HG02763 (cell line): Measurements from ENCODE around the gene RPS21.

Experiments used
- ATAC-seq: cut with Tn5 transposase; IDR thresholded peaks from one replicate; pipeline ENCODE4 v1.9.1; 2021; ENCODE audit warnings: mild to moderate bottlenecking, moderate library complexity; ENCODE audit not compliant: unreplicated experiment

The RPS21 gene

DNA sequence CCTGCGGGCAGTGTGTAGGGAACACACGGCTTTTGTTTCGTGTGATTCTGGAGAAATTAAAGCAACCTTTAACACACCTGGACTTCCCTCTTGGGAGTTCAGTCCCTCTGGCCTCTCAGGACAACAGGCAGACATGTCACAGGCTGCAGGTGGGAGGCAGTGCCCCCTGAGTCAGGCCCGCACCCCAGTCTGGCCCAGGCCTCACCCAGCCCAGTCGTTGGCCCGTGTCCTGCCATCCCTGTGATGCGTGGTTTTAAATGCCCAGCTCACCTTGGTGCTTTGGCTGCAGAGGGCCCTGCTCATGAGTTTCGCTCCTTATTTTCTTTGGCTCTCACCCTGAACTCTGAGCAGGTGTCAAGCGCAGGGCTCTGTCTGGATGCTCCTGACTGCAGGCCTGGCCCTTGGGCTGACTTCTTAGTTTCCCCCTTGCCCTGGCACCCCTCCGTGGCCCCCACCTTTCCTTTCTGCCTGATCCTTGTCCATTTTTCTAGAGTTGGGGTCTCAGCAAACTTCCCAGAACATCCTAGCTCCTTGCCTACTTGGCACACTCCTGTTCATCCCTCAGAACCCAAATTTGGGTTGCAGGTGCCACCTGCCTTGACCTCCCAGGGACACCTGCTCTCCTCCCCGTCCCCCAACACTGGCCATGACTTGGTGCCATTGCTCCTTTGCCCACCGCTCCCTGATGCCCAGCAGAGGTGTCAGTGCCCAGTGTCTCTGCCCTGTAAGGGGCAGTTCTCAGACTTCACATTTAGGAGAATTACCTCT is 22.4 kb downstream of the RPS21 start:
- no peak for ATAC-seq

DNA sequence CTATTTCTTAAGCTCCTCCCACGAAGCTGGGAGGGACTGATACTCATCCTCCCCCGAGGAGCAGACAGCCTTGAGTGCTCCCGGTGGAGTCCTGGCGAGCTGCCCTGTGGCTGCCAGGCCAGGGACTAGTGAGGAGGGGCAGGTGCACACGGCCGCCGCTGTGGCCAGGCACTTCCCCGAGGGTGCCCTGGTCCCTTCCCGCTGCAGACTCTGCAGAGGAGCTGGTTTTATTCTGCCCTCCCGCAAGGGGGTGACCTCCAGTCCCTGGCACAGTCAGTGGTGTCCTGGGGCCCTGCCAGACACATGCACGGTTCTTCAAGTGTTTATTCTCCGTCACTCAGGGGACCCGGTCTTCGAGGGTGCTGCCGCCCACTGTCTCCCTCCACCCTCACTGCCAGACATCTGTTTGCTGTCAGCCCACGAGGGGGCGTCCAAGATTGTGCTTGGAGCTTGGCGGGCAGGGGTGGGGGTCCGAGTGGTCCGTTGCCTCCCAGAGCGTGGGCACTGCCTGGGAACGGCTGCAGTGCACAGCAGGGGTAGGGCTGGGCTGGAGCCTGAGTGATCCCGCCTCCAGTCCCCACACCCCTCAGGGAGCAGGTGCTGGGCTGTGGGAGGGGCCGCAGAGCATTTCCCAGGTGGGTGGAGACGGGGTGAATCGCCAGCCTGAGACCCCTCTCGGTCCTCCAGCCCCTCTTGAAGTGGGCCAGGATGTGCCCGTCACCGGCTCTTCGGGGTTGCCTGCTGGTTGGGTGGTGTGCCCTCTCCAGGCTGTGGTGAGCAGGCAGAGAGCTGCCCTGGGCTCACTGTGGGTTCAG is 23.2 kb downstream of the RPS21 start:
- no peak for ATAC-seq

DNA sequence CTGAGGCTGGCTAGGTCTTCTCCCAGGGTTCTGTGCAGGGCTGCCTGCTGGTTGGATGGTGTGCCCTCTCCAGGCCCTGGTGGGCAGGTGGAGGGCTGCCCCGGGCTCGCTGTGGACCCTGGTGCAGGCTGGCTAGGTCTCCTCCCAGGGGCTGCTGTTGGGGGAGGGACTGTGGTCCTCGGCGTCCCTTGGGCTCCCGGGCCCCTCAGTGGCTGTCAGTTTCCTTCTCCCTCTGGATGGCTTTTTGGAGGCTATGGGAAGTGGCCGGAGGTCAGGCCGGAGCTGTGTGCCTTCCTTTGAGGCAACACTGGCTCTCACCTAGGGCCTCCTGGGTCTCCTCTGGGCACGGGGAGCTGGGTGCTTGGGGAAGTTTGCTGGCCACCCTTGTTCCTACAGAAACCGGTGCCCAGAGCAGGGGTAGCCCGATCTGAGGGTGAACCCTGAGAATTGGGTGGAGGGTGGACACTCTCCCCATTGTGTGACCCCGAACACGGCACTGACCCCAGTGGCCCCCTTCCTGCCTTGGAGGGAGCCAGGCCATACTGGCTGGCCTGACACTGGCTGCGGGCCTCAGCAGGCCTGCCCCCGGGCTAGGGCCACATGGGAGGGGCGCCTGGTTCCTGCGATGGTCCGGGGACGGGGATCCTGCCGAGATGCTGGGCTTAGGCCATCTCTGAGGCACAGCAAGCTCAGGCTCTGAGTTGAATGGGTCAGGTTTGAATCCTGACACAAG is 24.0 kb downstream of the RPS21 start:
- ATAC-seq, result no peak

DNA sequence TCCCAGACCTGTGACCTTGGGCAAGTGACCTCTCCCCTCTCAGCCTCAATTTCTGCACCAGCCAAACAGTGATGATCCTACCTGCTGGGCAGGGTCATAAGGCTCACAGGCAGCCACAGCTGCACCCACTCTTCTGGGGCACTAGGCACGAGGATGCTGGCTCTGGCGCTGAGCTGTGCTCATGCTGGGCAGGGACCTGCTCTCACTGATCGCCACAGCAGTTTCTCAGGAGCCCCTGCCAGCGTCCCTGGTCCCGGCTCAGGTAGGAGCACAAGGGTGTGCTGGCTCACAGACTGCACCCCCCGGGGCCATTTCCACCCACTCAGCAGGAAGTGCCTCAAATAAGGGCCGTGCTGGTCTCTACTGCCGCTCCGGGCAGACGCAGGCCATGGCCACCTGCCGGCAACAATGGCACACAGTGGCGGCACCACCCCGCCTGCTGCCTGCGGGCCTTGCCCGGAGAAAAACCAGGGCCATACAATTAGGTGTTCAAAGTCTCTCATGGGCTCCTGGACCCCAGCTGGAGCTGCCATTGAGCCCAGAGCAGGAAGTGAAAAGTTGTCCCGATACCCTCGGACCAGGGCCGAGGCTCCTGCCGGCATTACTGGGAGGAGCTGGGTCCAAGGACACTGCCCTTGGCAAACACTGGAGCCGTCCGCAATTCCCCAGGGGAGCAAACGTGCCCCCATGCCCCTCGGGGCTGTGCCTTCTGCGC is 24.7 kb downstream of the RPS21 start:
- no peak for ATAC-seq

DNA sequence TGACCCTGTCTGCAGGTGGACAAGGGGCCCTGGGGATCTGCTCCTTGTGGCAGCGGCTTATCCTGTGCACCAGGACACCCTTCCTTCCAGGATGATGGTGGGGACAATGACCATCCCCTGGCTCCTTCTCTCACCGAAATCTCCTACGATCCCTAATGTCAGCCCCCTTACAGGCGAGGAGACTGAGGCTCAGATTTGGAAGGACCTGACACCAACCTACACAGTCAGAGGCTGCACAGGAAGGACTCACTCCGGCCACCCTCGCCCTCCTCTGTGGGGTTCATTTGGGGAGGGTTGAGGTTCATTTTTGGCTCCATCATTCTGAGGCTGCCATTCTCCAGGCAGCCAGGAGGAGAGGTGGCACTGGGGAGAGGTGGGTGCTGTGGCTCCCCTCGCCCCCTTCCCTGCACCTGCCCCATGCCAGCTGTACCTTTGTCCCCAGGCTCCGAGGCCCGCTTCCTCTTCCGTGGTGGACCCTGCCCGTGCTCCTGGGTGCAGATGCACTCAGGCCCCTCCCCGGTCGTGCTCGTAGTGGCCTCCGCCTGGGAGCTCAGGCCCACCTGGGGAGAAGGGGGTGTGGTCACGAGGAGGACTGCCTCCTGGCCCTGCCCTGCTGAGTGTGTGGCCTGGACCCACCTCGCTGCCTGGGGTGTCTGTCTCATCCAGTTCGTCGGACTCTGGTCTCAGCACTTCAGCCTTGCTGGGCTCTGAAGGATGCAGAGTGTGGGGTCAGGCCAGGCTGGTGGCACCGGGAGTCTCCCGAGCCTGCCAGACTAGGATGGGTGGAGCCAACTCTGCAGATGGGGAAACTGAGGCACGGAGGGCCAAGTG is 25.5 kb downstream of the RPS21 start:
- ATAC-seq, result no peak

DNA sequence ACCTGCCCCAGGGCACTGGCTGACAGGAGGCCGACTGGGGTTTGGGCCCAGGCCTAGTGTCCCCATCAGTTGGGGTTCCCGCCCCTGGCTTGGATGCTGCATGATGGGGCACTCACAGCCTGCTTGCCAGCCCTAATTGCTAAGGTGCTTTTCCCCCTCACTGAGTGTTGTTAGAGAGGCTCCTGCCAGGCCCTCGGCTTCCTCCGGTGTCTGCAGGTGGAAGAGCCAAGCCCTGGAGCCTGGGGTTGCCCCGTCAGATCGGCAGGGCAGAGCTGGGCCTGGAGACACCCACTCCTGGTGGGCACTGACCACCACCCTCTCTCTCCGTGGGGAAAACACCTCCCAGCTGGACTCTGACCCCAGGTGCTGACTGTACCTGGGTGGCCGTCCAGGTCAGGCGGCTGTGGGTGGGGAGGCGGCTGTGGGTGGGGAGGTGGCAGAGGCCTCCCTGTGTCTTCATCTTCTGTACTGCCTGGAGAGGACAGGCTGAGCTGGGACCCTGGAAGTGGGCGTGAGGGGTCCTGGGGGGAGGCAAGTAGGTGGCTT is 26.2 kb downstream of the RPS21 start:
- ATAC-seq, result no peak

DNA sequence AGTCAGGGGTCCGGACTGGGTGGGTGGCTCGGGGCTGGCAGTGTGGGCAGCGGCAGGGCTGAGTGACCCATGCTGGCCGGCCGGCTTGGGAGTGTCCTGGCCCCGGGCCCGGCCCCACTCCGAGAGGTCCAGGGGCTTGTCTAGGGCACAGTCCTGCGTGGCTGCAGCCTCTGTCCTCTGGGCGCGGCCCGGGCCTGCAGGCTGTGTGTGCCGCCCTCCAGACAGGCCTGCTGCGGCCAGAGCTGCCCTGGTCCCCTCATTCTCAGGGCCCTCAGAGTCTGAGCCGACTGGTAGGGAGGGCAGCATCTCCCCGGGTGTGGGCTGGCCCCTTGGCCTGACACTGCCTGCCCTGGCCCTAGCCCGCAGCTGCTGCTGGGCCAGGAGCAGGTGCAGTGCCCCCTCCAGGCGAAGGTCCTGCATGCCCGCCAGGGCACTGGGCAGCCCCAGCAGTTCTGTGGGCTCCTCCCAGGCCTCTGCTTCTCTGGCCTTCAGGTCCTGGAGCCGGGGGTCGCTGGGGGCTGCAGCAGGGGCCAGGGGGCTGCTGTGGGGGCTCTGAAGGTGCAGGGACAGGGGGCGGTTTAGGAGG is 27.1 kb downstream of the RPS21 start:
- ATAC-seq, result no peak

DNA sequence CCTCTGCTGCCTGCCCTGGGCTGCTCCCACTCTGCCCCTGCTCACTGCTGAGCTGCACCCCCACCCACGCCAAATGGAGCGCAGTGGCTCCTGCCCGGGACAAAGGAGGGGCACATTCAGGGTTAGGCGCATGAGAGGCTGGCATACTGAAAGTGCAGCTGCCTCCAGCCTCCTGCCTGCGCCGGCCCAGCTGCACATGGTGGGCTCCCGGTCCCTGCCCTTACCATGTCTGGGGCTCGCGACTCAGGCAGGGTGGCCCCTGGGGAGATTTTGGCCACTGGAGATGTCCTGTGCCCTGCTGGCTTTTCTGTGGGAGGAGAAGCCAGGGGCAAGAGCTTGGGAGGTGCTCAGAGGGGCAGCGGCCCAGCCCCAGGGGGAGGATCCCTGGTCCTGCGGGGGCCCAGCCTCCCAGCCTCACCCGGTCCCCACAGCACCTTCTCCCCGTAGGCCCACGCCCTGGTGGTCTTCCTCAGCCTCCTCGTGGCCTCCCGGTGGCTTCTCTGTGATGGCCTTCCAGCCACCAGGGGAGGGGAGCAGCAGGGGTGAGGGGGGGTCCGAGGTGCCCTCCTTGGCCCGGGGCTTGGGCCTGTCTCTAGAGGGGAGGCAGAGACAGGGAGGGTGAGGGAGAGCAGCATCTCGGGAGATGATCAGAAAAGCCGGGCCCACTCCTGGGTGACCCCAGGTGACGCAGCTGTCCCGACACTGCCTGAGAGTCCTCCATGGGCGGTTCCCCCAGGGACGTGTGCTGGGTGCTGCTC is 28.6 kb downstream of the RPS21 start:
- no peak for ATAC-seq

DNA sequence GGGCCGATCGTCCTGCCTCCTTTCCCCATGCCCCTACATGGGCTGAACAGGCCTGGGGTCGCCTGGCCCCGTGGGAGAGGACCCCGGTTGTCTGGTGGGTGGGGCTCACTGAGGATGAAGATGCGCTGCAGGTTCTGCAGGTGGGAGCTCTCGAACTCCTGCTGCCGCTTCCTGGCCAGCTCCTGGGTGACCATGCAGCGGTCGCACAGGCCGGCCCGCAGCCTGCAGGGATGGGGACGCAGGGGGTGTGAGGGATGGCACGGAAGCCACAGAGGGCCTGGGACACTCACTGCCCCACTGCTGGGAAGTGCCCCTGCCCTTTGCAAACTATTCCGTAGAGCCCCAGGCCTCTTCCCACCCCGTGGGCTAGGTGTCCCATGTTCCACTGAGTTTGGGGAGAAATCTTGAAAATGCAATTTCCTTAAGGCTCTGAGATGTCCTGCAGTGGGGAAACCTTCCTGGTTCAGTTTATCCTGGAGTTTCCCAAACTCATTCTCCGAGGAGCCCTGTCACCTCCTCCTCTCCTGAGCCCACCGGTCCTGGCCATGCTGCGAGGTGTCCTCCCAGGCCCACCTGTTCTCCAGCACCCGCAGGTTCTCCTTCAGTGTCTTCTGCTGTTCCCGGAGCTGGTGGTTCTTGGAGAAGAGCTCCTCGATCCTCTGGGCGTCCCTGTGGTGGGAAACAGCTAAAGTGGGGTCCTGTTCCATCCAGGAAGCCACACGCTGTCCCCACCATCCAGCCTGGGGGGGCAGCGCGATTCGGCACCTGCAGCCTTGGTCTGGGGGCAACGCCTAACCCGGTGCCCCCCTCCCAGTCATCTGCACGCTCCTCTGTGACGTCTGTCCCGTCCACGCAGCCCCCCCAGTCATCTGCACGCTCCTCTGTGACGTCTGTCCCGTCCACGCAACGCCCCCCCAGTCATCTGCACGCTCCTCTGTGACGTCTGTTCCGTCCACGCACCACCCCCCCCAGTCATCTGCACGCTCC is 30.0 kb downstream of the RPS21 start:
- no peak for ATAC-seq

DNA sequence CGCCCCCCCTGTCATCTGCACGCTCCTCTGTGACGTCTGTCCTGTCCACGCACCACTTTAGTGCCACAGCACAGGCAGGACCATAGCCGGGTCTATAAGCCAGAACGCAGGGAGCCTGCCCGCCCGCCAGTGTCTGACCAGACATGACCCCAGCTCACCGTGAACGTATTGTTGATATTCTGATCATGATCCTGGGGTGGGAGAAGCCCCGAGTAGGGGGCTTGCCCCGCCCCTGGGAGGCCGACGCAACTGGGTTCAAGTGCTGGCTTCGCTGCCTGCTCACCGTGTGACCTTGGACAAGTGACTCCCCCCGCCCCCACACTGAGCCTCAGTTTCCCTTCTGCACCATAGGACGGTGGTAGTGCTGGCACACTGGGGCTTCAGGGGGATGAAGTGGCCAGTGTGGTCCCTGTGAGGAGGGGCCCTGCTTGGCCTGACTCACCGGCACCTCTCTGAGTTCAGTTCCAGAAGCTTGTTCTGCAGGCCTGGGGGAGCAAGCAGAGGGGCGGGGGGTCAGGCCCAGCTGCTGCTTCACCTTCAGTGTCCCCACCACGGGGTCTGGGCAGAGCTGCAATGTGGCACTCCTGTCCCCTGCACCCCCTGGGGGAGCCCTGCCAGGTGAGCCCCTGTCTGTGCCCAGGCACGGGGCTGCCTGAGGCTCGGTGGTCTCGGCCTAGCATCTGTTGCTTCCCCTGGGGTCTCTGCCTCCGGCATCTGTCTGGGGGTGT is 31.2 kb downstream of the RPS21 start:
- ATAC-seq, result no peak

DNA sequence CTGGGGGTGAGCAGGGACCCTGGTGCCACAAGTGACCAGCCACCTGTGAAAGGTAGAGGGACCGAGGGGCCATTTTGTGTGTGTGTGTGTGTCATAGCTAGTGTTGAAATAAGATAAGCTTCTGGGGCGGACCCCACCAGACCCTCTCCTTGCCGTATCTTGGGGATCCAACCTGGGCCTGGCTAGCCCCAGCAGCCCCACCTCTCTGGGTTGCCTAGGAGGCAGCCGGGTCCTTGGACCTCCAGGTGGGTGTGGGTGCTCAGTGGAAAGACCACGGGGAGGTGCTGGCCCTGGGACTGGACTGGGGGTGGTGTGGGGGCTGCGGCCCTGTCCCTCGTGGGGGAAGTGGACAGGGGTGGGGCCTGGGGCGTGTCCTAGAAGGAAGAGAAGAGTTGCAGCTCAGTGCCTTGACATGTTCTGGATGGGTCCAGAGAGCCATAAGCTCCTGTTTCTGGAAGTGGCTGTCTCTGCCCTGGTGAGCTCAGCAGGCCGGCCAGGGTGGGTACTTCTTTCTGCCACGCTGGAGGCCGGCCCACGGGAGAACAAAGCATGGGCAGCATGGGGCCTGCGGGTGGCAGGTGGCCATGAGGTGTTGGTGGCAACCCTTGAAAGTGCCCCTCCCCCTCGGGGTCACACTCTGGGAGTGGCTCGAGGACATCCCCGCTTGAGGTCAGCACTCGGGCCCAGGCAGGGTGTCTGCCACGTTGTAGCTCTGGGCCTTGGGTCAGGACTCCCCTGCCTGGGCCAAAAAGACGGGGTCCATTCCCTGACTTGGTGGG is 32.0 kb downstream of the RPS21 start:
- ATAC-seq, result no peak

DNA sequence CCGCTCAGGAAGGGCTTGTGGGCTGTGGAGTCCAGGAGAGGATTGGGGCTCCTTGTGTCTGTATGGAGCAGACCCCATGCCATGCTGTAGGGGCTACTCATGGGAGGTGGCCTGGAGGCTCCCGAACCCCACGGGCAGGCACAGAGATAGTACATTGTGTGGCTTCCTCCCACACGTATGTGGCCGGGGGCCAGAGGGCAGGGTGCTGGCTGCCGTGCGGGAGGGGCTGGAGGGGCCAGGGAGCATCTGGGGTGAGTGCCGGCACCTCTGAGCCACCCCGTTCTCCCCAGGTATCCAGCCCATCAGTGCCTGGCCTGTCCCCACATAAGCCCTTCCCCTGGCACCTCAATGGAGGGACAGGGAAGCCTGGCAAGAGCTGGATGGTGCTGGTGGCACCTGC is 32.9 kb downstream of the RPS21 start:
- no peak for ATAC-seq

DNA sequence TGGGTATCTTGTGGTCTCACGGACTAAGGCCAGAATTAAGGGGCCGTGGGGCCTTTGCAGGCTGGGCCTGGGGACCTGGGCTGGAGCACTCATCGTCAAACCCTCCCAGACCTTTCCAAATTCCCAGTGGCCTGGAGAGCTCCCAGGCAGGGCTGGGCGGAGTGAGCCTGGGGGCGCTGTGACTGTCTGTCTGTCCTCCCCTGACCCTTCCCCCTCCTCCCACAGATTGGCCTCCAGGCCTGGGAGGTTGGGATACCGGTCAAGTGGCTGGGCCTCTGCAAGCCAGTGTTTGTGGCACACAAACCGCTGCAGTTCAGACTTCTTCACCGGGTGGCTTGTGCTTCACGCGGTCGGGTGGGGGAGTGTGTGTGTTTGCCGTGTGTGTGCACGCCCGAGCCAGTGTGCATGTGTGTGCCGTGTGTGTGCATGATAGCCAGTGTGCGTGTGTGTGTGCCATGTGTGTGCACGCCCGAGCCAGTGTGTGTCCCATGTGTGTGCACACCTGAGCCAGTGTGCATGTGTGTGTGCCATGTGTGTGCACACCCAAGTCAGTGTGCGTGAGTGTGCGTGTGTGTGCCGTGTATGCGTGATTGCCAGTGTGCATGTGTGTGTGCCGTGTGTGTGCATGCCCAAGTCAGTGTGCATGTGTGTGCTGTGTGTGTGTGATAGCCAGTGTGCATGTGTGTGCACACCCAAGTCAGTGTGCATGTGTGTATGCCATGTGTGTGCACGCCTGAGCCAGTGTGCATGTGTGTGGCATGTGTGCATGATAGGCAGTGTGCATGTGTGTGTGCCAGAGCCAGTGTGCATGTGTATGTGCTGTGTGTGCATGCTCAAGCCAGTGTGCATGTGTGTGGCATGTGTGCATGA is 34.2 kb downstream of the RPS21 start:
- no peak for ATAC-seq

DNA sequence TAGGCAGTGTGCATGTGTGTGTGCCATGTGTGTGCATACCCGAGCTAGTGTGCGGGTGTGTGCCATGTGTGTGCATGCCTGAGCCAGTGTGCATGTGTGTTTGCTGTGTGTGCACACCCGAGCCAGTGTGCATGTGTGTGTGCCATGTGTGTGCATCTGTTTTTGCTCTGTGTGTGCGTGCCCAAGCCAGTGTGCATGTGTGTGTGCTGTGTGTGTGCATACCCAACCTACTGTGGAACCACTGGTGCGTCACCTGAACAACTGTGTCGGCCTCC is 34.8 kb downstream of the RPS21 start:
- no peak for ATAC-seq

DNA sequence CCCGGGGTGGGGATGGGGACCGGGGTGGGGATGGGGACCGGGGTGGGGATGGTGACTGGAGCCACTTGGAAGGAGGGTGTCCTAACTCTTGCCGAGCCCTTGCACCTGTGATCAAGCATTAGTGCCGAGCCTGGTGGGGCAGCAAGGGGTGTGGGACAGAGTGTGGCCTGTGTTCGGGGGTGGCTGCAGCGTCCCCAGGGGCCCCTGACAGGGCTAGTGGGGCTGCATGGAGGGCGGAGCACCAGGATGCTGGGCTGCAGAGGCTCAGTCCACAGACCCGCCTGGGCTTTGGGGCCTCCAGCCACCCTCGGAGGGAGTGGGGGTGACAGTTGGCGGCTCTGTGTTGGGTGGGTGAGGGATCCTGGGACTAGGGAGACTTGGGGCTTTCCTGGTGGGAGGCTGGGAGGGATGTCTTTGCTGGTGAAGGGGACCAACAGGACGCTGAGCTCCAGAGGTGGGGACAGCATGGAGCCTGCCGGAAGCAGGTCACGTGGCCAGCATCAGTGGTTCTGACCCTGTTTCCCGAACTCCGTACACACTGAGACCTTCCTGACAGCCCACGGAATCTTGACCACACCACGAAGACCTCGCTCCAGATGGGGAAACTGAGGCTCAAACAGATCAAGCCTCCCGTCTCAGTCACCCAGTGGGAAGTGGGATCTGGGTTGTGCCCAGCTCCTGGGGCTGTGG is 35.9 kb downstream of the RPS21 start:
- no peak for ATAC-seq
